ENCODE results near the gene FKRP.

- TF ChIP-seq CTCF (IDR thresholded peaks at IDR 0.05), result no peak
- no peak for TF ChIP-seq USF2 (CRISPR knock-in tag; IDR thresholded peaks at IDR 0.05)
- no peak for TF ChIP-seq ZNF263 (CRISPR knock-in tag; IDR thresholded peaks at IDR 0.05; ENCODE audit: low read depth)
- no peak for TF ChIP-seq JUN (CRISPR knock-in tag; IDR thresholded peaks at IDR 0.05)
- no peak for TF ChIP-seq NR2C2 (CRISPR knock-in tag; IDR thresholded peaks at IDR 0.05)
- no peak for TF ChIP-seq FOXJ3 (CRISPR knock-in tag; IDR thresholded peaks at IDR 0.05; ENCODE audit: borderline replicate concordance)
These were observed 8.1 kb upstream of the FKRP start for GRCh38 chr19:46737761-46738171.
